ENCODE data around the gene UGT1A1.

UGT1A1 gene

GRCh38 chr2:233795735-233796171 lies 35.7 kb downstream of the UGT1A1 start:
- no CpG with 5 or more reads among the region's 13 CpGs for WGBS (ENCODE audit: insufficient coverage, insufficient read length)
- no peaks in the 10 kb centered on the region for H3K4me1 ChIP-seq (ENCODE audit: control insufficient read depth, insufficient read depth, low read length)
- no peak for DNase-seq (ENCODE audit: low read depth, low spot score)
- no peaks in the 10 kb centered on the region for H3K27me3 ChIP-seq (ENCODE audit: control insufficient read depth, insufficient read depth, low read length)
- no peak overlapping the region for H3K27ac ChIP-seq (ENCODE audit: low read length)
- H3K4me3 ChIP-seq (ENCODE audit: low read length) = no peak overlapping the region
- H3K9me3 ChIP-seq (ENCODE audit: control insufficient read depth, insufficient read depth, low read length) = no peaks in the 10 kb centered on the region
- H3K36me3 ChIP-seq (ENCODE audit: control insufficient read depth, insufficient read depth, low read length) = 0 out of 2 replicates have a peak, but pooled peaks cover 3% of the 10 kb centered on the region

GRCh38 chr2:233796254-233796653 lies 36.2 kb downstream of the UGT1A1 start:
- WGBS (ENCODE audit: insufficient coverage, insufficient read length) = no CpG with 5 or more reads among the region's 9 CpGs
- no peaks in the 10 kb centered on the region for H3K9me3 ChIP-seq (ENCODE audit: control insufficient read depth, insufficient read depth, low read length)
- 0 out of 2 replicates have a peak, but pooled peaks cover 3% of the 10 kb centered on the region for H3K36me3 ChIP-seq (ENCODE audit: control insufficient read depth, insufficient read depth, low read length)
- no peaks in the 10 kb centered on the region for H3K4me1 ChIP-seq (ENCODE audit: control insufficient read depth, insufficient read depth, low read length)
- DNase-seq (ENCODE audit: low read depth, low spot score) = no peak
- no peak overlapping the region for H3K27ac ChIP-seq (ENCODE audit: low read length)
- no peaks in the 10 kb centered on the region for H3K27me3 ChIP-seq (ENCODE audit: control insufficient read depth, insufficient read depth, low read length)
- H3K4me3 ChIP-seq (ENCODE audit: low read length) = no peak overlapping the region

- Histone ChIP-seq H3K4me1 (ENCODE audit: control insufficient read depth, insufficient read depth, low read length) (no peaks in the 10 kb centered on the region), H3K4me3 (ENCODE audit: low read length) (no peak overlapping the region), H3K27ac (ENCODE audit: low read length) (no peak overlapping the region), H3K27me3 (ENCODE audit: control insufficient read depth, insufficient read depth, low read length) (no peaks in the 10 kb centered on the region), H3K9me3 (ENCODE audit: control insufficient read depth, insufficient read depth, low read length) (no peaks in the 10 kb centered on the region), H3K36me3 (ENCODE audit: control insufficient read depth, insufficient read depth, low read length) (0 out of 2 replicates have a peak, but pooled peaks cover 1% of the 10 kb centered on the region)
- DNase-seq (ENCODE audit: low read depth, low spot score) = no peak
- no CpG with 5 or more reads among the region's 14 CpGs for WGBS (ENCODE audit: insufficient coverage, insufficient read length)
These were observed 38.4 kb downstream of the UGT1A1 start for GRCh38 chr2:233798335-233799086.

- DNase-seq (ENCODE audit: low read depth, low spot score) = no peak
- no peak overlapping the region for H3K27ac ChIP-seq (ENCODE audit: low read length)
- H3K4me3 ChIP-seq (ENCODE audit: low read length) = no peak overlapping the region
- no peaks in the 10 kb centered on the region for H3K9me3 ChIP-seq (ENCODE audit: control insufficient read depth, insufficient read depth, low read length)
- H3K27me3 ChIP-seq (ENCODE audit: control insufficient read depth, insufficient read depth, low read length) = no peaks in the 10 kb centered on the region
- no peaks in the 10 kb centered on the region for H3K36me3 ChIP-seq (ENCODE audit: control insufficient read depth, insufficient read depth, low read length)
- WGBS (ENCODE audit: insufficient coverage, insufficient read length) = no CpG with 5 or more reads among the region's 7 CpGs
- H3K4me1 ChIP-seq (ENCODE audit: control insufficient read depth, insufficient read depth, low read length) = no peaks in the 10 kb centered on the region
These were observed 39.1 kb downstream of the UGT1A1 start for GRCh38 chr2:233799087-233799665.

- Histone ChIP-seq H3K36me3 (ENCODE audit: control insufficient read depth, insufficient read depth, low read length) (no peaks in the 10 kb centered on the region), H3K27me3 (ENCODE audit: control insufficient read depth, insufficient read depth, low read length) (no peaks in the 10 kb centered on the region), H3K4me1 (ENCODE audit: control insufficient read depth, insufficient read depth, low read length) (no peaks in the 10 kb centered on the region), H3K4me3 (ENCODE audit: low read length) (no peak overlapping the region), H3K9me3 (ENCODE audit: control insufficient read depth, insufficient read depth, low read length) (no peaks in the 10 kb centered on the region), H3K27ac (ENCODE audit: low read length) (no peak overlapping the region)
- DNase-seq (ENCODE audit: low read depth, low spot score) = no peak
- no CpG with 5 or more reads among the region's 5 CpGs for WGBS (ENCODE audit: insufficient coverage, insufficient read length)
These were observed 39.6 kb downstream of the UGT1A1 start for GRCh38 chr2:233799716-233800115.

- Histone ChIP-seq H3K9me3 (ENCODE audit: control insufficient read depth, insufficient read depth, low read length) (no peaks in the 10 kb centered on the region), H3K4me1 (ENCODE audit: control insufficient read depth, insufficient read depth, low read length) (no peaks in the 10 kb centered on the region), H3K27ac (ENCODE audit: low read length) (no peak overlapping the region), H3K27me3 (ENCODE audit: control insufficient read depth, insufficient read depth, low read length) (no peaks in the 10 kb centered on the region), H3K36me3 (ENCODE audit: control insufficient read depth, insufficient read depth, low read length) (no peaks in the 10 kb centered on the region), H3K4me3 (ENCODE audit: low read length) (no peak overlapping the region)
- no CpG with 5 or more reads among the region's 7 CpGs for WGBS (ENCODE audit: insufficient coverage, insufficient read length)
- DNase-seq (ENCODE audit: low read depth, low spot score) = no peak
These were observed 40.1 kb downstream of the UGT1A1 start for GRCh38 chr2:233800208-233800607.

- H3K36me3 ChIP-seq (ENCODE audit: control insufficient read depth, insufficient read depth, low read length) = no peaks in the 10 kb centered on the region
- H3K27me3 ChIP-seq (ENCODE audit: control insufficient read depth, insufficient read depth, low read length) = no peaks in the 10 kb centered on the region
- no peaks in the 10 kb centered on the region for H3K9me3 ChIP-seq (ENCODE audit: control insufficient read depth, insufficient read depth, low read length)
- H3K4me1 ChIP-seq (ENCODE audit: control insufficient read depth, insufficient read depth, low read length) = no peaks in the 10 kb centered on the region
- no CpG with 5 or more reads among the region's 9 CpGs for WGBS (ENCODE audit: insufficient coverage, insufficient read length)
- no peak overlapping the region for H3K27ac ChIP-seq (ENCODE audit: low read length)
- DNase-seq (ENCODE audit: low read depth, low spot score) = no peak
- no peak overlapping the region for H3K4me3 ChIP-seq (ENCODE audit: low read length)
These were observed 41.5 kb downstream of the UGT1A1 start for GRCh38 chr2:233801357-233802131.

- H3K27me3 ChIP-seq (ENCODE audit: control insufficient read depth, insufficient read depth, low read length) = no peaks in the 10 kb centered on the region
- H3K4me3 ChIP-seq (ENCODE audit: low read length) = no peak overlapping the region
- no peaks in the 10 kb centered on the region for H3K36me3 ChIP-seq (ENCODE audit: control insufficient read depth, insufficient read depth, low read length)
- no peaks in the 10 kb centered on the region for H3K9me3 ChIP-seq (ENCODE audit: control insufficient read depth, insufficient read depth, low read length)
- no CpG with 5 or more reads among the region's 3 CpGs for WGBS (ENCODE audit: insufficient coverage, insufficient read length)
- H3K4me1 ChIP-seq (ENCODE audit: control insufficient read depth, insufficient read depth, low read length) = no peaks in the 10 kb centered on the region
- no peak for DNase-seq (ENCODE audit: low read depth, low spot score)
- H3K27ac ChIP-seq (ENCODE audit: low read length) = no peak overlapping the region
These were observed 42.2 kb downstream of the UGT1A1 start for GRCh38 chr2:233802132-233802815.

GRCh38 chr2:233803292-233803911 lies 43.3 kb downstream of the UGT1A1 start:
- Histone ChIP-seq H3K9me3 (ENCODE audit: control insufficient read depth, insufficient read depth, low read length) (no peaks in the 10 kb centered on the region), H3K27ac (ENCODE audit: low read length) (no peak overlapping the region), H3K36me3 (ENCODE audit: control insufficient read depth, insufficient read depth, low read length) (no peaks in the 10 kb centered on the region), H3K27me3 (ENCODE audit: control insufficient read depth, insufficient read depth, low read length) (no peaks in the 10 kb centered on the region), H3K4me3 (ENCODE audit: low read length) (no peak overlapping the region), H3K4me1 (ENCODE audit: control insufficient read depth, insufficient read depth, low read length) (no peaks in the 10 kb centered on the region)
- WGBS (ENCODE audit: insufficient coverage, insufficient read length) = no CpG with 5 or more reads among the region's 2 CpGs
- DNase-seq (ENCODE audit: low read depth, low spot score) = no peak

GRCh38 chr2:233803994-233804393 lies 43.9 kb downstream of the UGT1A1 start:
- Histone ChIP-seq H3K27ac (ENCODE audit: low read length) (no peak overlapping the region), H3K9me3 (ENCODE audit: control insufficient read depth, insufficient read depth, low read length) (no peaks in the 10 kb centered on the region), H3K4me3 (ENCODE audit: low read length) (no peak overlapping the region), H3K4me1 (ENCODE audit: control insufficient read depth, insufficient read depth, low read length) (no peaks in the 10 kb centered on the region), H3K27me3 (ENCODE audit: control insufficient read depth, insufficient read depth, low read length) (no peaks in the 10 kb centered on the region), H3K36me3 (ENCODE audit: control insufficient read depth, insufficient read depth, low read length) (no peaks in the 10 kb centered on the region)
- no peak for DNase-seq (ENCODE audit: low read depth, low spot score)
- WGBS (ENCODE audit: insufficient coverage, insufficient read length) = no CpG with 5 or more reads among the region's 8 CpGs

All from iPS DF 6.9 (cell line).